Neural crest cell (in vitro differentiated cells): ENCODE results near the gene OR52J3. TPM values are rescaled to one million over a fixed set of nuclear protein-coding genes. Genes with fewer than 3 reads are reported as not detected.
"Not testable (repeated sequence)": the region's sequence is repeated elsewhere in the genome, so short reads cannot be mapped to it uniquely, and the experiment has no call there.

Experiments
- DNase-seq: peaks from one replicate; pipeline ENCODE4 v3.0.0; 2021; ENCODE audit warnings: low read depth, mixed read lengths, low spot score
- H3K27ac Mint-ChIP-seq: one replicate; pipeline ENCODE4 v1.8.0; 2021; ENCODE audit warnings: mild to moderate bottlenecking, mixed read lengths; ENCODE audit not compliant: unreplicated experiment
- H3K27me3 Mint-ChIP-seq: 2 replicates; pipeline ENCODE4 v1.8.0; 2021; ENCODE audit warnings: low read depth, mild to moderate bottlenecking, mixed read lengths
- H3K36me3 Mint-ChIP-seq: 2 replicates; pipeline ENCODE4 v1.8.0; 2021; ENCODE audit warnings: low read depth, mild to moderate bottlenecking, mixed read lengths
- H3K4me1 Mint-ChIP-seq: 2 replicates; pipeline ENCODE4 v1.8.0; 2021; ENCODE audit warnings: mixed read lengths
- H3K4me3 Mint-ChIP-seq: one replicate; pipeline ENCODE4 v1.8.0; 2021; ENCODE audit warnings: mild to moderate bottlenecking, mixed read lengths
- H3K9me3 Mint-ChIP-seq: 2 replicates; pipeline ENCODE4 v1.8.0; 2021; ENCODE audit warnings: mixed read lengths
- total RNA-seq: library from RNA; stranded (reverse); gene quantifications from 2 replicates; pipeline ENCODE4 v1.2.1, GENCODE V29; 2021
- TF ChIP-seq, protein P1 (sequence below): fragments of 200-600 bp; sonication (generic); conservative IDR thresholded peaks from 2 replicates; pipeline ENCODE4 v1.5.0; 2021; ENCODE audit warnings: antibody characterized with exemption, mild to moderate bottlenecking

The OR52J3 gene
- total RNA-seq, 1 donor from 2014 or later: not detected

- no peak overlapping the region for H3K4me3 Mint-ChIP-seq
- H3K9me3 Mint-ChIP-seq: no peaks in the 10 kb centered on the region
Measured at GRCh38 chr11:5043380-5043779, 2.9 kb upstream of the OR52J3 start.

DNA sequence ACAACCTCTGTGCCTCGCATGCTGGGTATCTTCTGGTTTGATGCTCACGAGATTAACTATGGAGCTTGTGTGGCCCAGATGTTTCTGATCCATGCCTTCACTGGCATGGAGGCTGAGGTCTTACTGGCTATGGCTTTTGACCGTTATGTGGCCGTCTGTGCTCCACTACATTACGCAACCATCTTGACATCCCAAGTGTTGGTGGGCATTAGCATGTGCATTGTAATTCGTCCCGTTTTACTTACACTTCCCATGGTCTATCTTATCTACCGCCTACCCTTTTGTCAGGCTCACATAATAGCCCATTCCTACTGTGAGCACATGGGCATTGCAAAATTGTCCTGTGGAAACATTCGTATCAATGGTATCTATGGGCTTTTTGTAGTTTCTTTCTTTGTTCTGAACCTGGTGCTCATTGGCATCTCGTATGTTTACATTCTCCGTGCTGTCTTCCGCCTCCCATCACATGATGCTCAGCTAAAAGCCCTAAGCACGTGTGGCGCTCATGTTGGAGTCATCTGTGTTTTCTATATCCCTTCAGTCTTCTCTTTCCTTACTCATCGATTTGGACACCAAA is 516 bp downstream of the OR52J3 start:
- TF ChIP-seq, protein P1, sequence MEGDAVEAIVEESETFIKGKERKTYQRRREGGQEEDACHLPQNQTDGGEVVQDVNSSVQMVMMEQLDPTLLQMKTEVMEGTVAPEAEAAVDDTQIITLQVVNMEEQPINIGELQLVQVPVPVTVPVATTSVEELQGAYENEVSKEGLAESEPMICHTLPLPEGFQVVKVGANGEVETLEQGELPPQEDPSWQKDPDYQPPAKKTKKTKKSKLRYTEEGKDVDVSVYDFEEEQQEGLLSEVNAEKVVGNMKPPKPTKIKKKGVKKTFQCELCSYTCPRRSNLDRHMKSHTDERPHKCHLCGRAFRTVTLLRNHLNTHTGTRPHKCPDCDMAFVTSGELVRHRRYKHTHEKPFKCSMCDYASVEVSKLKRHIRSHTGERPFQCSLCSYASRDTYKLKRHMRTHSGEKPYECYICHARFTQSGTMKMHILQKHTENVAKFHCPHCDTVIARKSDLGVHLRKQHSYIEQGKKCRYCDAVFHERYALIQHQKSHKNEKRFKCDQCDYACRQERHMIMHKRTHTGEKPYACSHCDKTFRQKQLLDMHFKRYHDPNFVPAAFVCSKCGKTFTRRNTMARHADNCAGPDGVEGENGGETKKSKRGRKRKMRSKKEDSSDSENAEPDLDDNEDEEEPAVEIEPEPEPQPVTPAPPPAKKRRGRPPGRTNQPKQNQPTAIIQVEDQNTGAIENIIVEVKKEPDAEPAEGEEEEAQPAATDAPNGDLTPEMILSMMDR: no peak
- H3K9me3 Mint-ChIP-seq: no peaks in the 10 kb centered on the region
- H3K4me3 Mint-ChIP-seq: no peak overlapping the region
- H3K4me1 Mint-ChIP-seq: no peaks in the 10 kb centered on the region
- H3K27me3 Mint-ChIP-seq: peaks cover 8% of the 10 kb centered on the region
- no peaks in the 10 kb centered on the region for H3K36me3 Mint-ChIP-seq
- H3K27ac Mint-ChIP-seq: no peak overlapping the region
- DNase-seq: no peak

More at GRCh38 chr11:5043380-5043779, 2.9 kb upstream of the OR52J3 start:
- Mint-ChIP-seq H3K27ac (no peak overlapping the region), H3K4me1 (no peaks in the 10 kb centered on the region), H3K36me3 (no peaks in the 10 kb centered on the region), H3K27me3 (peaks cover 8% of the 10 kb centered on the region)
- TF ChIP-seq, protein P1: no peak
- DNase-seq: no peak

DNA sequence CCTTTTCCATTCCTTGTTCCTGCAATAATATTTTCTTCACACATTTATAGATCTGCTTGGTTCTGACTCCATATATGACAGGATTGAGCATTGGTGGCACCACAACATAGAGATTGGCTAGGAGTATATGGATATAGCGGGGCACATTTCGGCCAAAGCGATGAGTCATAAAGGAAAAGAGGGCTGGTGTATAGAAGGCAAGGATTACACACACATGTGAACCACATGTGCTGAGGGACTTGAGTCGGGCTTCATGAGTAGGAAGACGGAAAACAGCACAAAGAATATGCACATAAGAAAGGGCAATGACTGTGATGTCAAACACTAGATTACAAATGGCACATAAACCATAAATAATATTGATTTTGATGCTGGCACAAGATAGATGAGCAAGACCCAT is 12.4 kb downstream of the OR52J3 start:
- DNase-seq, H3K9me3 Mint-ChIP-seq, H3K4me1 Mint-ChIP-seq, H3K36me3 Mint-ChIP-seq, H3K4me3 Mint-ChIP-seq, H3K27ac Mint-ChIP-seq: not testable (repeated sequence)
- peaks cover 23% of the 10 kb centered on the region for H3K27me3 Mint-ChIP-seq

GRCh38 chr11:5059391-5059790 is 13.1 kb downstream of the OR52J3 start, which contains the start of gene OR52E2:
TSS of gene OR52E2 (minus strand) at chr11:5059627. CDS start at chr11:5059627, 0 bp downstream.
- Mint-ChIP-seq H3K9me3 (no peaks in the 10 kb centered on the region), H3K4me3 (no peak within 1 kb of the TSS), H3K27ac (peak within 1 kb of the TSS; percentile 75), H3K4me1 (no peaks in the 10 kb centered on the region), H3K36me3 (no peaks in the 10 kb centered on the region), H3K27me3 (peaks cover 30% of the 10 kb centered on the region)
- no peak for DNase-seq
- TF ChIP-seq, protein P1: no peak

- DNase-seq: no peak
- Mint-ChIP-seq H3K27ac (no peak overlapping the region), H3K27me3 (peaks cover 29% of the 10 kb centered on the region), H3K9me3 (no peaks in the 10 kb centered on the region), H3K36me3 (no peaks in the 10 kb centered on the region), H3K4me1 (no peaks in the 10 kb centered on the region), H3K4me3 (no peak overlapping the region)
- TF ChIP-seq, protein P1: no peak
Measured at GRCh38 chr11:5065027-5065426, 18.7 kb downstream of the OR52J3 start.

DNA sequence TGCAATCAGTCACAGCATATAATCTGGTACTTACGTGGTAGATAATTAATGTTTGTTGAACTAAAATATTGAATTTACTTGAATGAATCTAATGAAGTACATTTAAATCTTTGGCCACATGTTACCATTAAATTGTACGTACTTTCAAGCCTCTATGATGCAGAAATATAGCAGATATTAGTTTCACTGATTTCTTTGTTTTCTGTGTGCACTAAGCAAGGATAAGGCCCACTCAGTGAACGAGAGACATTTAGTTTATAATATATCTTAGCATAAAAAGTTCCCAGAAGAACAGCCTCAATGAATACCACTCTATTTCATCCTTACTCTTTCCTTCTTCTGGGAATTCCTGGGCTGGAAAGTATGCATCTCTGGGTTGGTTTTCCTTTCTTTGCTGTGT is 22.9 kb downstream of the OR52J3 start, which contains the start of gene OR52E1:
OR52E1 (plus strand) TSS at position 301 of the 400 bp plus-strand sequence.
- no peaks in the 10 kb centered on the region for H3K36me3 Mint-ChIP-seq
- TF ChIP-seq, protein P1: no peak
- H3K27me3 Mint-ChIP-seq: peaks cover 23% of the 10 kb centered on the region
- no peaks in the 10 kb centered on the region for H3K9me3 Mint-ChIP-seq
- no peaks in the 10 kb centered on the region for H3K4me1 Mint-ChIP-seq
- H3K27ac Mint-ChIP-seq: peak within 1 kb of the TSS; percentile 81
- no peak within 1 kb of the TSS for H3K4me3 Mint-ChIP-seq
- no peak for DNase-seq
